Measurements from ENCODE around the gene HNRNPAB. TPM values are rescaled to one million over a fixed set of nuclear protein-coding genes. Genes with fewer than 3 reads are reported as not detected.

HNRNPAB gene
- total RNA-seq, 2 donors from 2014 or later = 66.3 to 124 TPM

- peaks cover 57% of the 10 kb centered on the region for H3K36me3 ChIP-seq
- H3K27ac ChIP-seq = no peak overlapping the region
- no peak for DNase-seq (ENCODE audit: low spot score)
- no peaks in the 10 kb centered on the region for H3K27me3 ChIP-seq (replicated peaks; ENCODE audit: insufficient read depth)
- no peaks in the 10 kb centered on the region for H3K9me3 ChIP-seq
- TF ChIP-seq CTCF (IDR thresholded peaks at IDR 0.05) = no peak
- no peak for ATAC-seq (ENCODE audit: insufficient number of reproducible peaks, low FRiP score, low read depth)
- peaks cover 10 to 25% of the 10 kb centered on the region in 2 donors for H3K4me1 ChIP-seq (ENCODE audit: control insufficient read depth in 1 of 2, low read depth in 2 of 2)
- no peak overlapping the region for H3K4me3 ChIP-seq
These were observed 5.2 kb downstream of the HNRNPAB start for GRCh38 chr5:178209334-178210072.

- no peak for TF ChIP-seq CTCF (IDR thresholded peaks at IDR 0.05)
- Histone ChIP-seq H3K27ac (no peak overlapping the region), H3K4me1 (ENCODE audit: control insufficient read depth in 1 of 2, low read depth in 2 of 2) (peaks cover 10 to 25% of the 10 kb centered on the region in 2 donors), H3K36me3 (peaks cover 63% of the 10 kb centered on the region), H3K9me3 (no peaks in the 10 kb centered on the region), H3K27me3 (replicated peaks; ENCODE audit: insufficient read depth) (no peaks in the 10 kb centered on the region), H3K4me3 (no peak overlapping the region)
- DNase-seq (ENCODE audit: low spot score) (no peak), ATAC-seq (ENCODE audit: insufficient number of reproducible peaks, low FRiP score, low read depth) (no peak)
These were observed 5.8 kb downstream of the HNRNPAB start for GRCh38 chr5:178210073-178210535.

- TF ChIP-seq CTCF (IDR thresholded peaks at IDR 0.05) = no peak
- no peak overlapping the region for H3K4me3 ChIP-seq
- H3K9me3 ChIP-seq = no peaks in the 10 kb centered on the region
- no peak overlapping the region for H3K27ac ChIP-seq
- DNase-seq (ENCODE audit: low spot score) (no peak), ATAC-seq (ENCODE audit: insufficient number of reproducible peaks, low FRiP score, low read depth) (no peak)
- peaks cover 10 to 23% of the 10 kb centered on the region in 2 donors for H3K4me1 ChIP-seq (ENCODE audit: control insufficient read depth in 1 of 2, low read depth in 2 of 2)
- peaks cover 68% of the 10 kb centered on the region for H3K36me3 ChIP-seq
- no peaks in the 10 kb centered on the region for H3K27me3 ChIP-seq (replicated peaks; ENCODE audit: insufficient read depth)
These were observed 6.4 kb downstream of the HNRNPAB start for GRCh38 chr5:178210686-178211085.

- H3K9me3 ChIP-seq = no peaks in the 10 kb centered on the region
- H3K4me3 ChIP-seq = no peak overlapping the region
- ATAC-seq (ENCODE audit: insufficient number of reproducible peaks, low FRiP score, low read depth) (no peak), DNase-seq (ENCODE audit: low spot score) (no peak)
- H3K27ac ChIP-seq = no peak overlapping the region
- no peak for TF ChIP-seq CTCF (IDR thresholded peaks at IDR 0.05)
- peaks cover 4 to 16% of the 10 kb centered on the region in 2 donors for H3K4me1 ChIP-seq (ENCODE audit: control insufficient read depth in 1 of 2, low read depth in 2 of 2)
- H3K36me3 ChIP-seq = peaks cover 73% of the 10 kb centered on the region
- no peaks in the 10 kb centered on the region for H3K27me3 ChIP-seq (replicated peaks; ENCODE audit: insufficient read depth)
These were observed 7.0 kb downstream of the HNRNPAB start for GRCh38 chr5:178211095-178212048.
